ENCODE data around the gene ANKRD27. TPM values are rescaled to one million over a fixed set of nuclear protein-coding genes. Genes with fewer than 3 reads are reported as not detected.

Gene ANKRD27
- total and polyA plus RNA-seq, 10 of the 15 experiments (the other 5 are each of a cell fraction or from before 2014, with no cell fraction given): 2.8 to 49.9 (median 28.5) TPM

GRCh38 chr19:32674153-32674930, 638 bp downstream of the ANKRD27 start (continued):
- TF ChIP-seq, protein P1, sequence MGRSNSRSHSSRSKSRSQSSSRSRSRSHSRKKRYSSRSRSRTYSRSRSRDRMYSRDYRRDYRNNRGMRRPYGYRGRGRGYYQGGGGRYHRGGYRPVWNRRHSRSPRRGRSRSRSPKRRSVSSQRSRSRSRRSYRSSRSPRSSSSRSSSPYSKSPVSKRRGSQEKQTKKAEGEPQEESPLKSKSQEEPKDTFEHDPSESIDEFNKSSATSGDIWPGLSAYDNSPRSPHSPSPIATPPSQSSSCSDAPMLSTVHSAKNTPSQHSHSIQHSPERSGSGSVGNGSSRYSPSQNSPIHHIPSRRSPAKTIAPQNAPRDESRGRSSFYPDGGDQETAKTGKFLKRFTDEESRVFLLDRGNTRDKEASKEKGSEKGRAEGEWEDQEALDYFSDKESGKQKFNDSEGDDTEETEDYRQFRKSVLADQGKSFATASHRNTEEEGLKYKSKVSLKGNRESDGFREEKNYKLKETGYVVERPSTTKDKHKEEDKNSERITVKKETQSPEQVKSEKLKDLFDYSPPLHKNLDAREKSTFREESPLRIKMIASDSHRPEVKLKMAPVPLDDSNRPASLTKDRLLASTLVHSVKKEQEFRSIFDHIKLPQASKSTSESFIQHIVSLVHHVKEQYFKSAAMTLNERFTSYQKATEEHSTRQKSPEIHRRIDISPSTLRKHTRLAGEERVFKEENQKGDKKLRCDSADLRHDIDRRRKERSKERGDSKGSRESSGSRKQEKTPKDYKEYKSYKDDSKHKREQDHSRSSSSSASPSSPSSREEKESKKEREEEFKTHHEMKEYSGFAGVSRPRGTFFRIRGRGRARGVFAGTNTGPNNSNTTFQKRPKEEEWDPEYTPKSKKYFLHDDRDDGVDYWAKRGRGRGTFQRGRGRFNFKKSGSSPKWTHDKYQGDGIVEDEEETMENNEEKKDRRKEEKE (IDR thresholded peaks at IDR 0.05): no peak

DNA sequence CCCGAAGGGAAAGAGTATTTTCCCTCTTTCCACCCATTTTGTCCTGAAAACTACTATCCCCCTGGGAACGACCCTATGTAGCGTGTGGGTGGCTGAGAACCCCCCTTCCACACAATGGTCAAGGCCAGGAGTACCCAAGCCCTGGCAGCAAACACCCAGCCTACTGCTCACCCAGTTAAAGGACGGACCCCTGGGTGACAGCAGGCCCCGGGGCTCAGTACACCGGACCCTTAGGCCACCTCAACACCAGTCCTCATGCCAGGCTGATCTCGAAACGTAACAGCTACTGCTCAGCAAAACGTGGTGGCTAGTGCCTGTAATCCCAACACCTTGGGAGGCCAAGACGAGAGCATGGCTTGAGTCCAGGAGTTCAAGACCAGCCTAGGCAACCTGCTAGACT, 1.4 kb downstream of the ANKRD27 start:
- SMC1A ChIA-PET (ENCODE audit: uncharacterized antibody, unreplicated experiment): interaction anchor here (0.7 to 1.0 kb wide), 2 partner anchors 18 to 332 kb away, joined by 3 read pairs; partner anchors contain the start of gene NUDT19
- Histone ChIP-seq H3K79me2 (ENCODE audit: control insufficient read depth, insufficient read depth, low read length) (peaks cover 41% of the 10 kb centered on the region), H2AFZ (ENCODE audit: control insufficient read depth, low read depth, low read length) (no peak overlapping the region), H3K4me1 (ENCODE audit: control insufficient read depth, insufficient read depth, low read length) (peaks cover 20% of the 10 kb centered on the region), H3K4me3 (peak overlapping the region; percentile 83), H3K27me3 (replicated peaks in 1 of 2; ENCODE audit: control insufficient read depth in 2 of 2, insufficient read depth in 2 of 2, low read length in 1 of 2) (peaks cover 2 to 7% of the 10 kb centered on the region in 2 experiments; a peak in 3 of 4 replicates), H3K9me3 (replicated peaks; ENCODE audit: control insufficient read depth, insufficient read depth, low read length) (no peaks in the 10 kb centered on the region; the same call in 2 of the 3 replicates), H3K4me2 (ENCODE audit: control insufficient read depth, insufficient read depth) (peak overlapping the region; percentile 85), H3K27ac (ENCODE audit: control insufficient read depth, insufficient read depth) (no peak overlapping the region), H3K36me3 (ENCODE audit: control insufficient read depth in 2 of 2, insufficient read depth in 2 of 2, low read length in 1 of 2) (no peaks in the 10 kb centered on the region; a peak in 1 of 4 replicates), H3K9ac (ENCODE audit: control insufficient read depth, insufficient read depth, low read length) (peak overlapping the region; percentile 77; the same call in 1 of the 2 replicates), H4K20me1 (ENCODE audit: control insufficient read depth, insufficient read depth) (0 out of 2 replicates have a peak, but pooled peaks cover 2% of the 10 kb centered on the region)
- no TSS peak for BruUV-seq (replicated peaks)
- in situ Hi-C loops (cut with MboI) (no loop called here), intact Hi-C loops (cut with micrococcal nuclease; ENCODE audit: unreplicated experiment) (no loop called here)
- CTCF ChIA-PET: interaction anchor here (0.7 kb wide), 1 partner anchor 14 kb away, joined by 4 read pairs; no protein-coding TSS in a partner anchor
- DNase-seq (ENCODE audit: low read depth, low spot score) (no peak), ATAC-seq (no peak), FAIRE-seq (no peak)
- RAD21 ChIA-PET (ENCODE audit: unreplicated experiment): no interaction called here
- 75% methylated on average over 10 of the region's 10 CpGs for WGBS (ENCODE audit: insufficient coverage, insufficient replicate concordance, low lambda C conversion rate, missing lambda C conversion rate)
- POLR2A ChIA-PET: interaction anchor here (0.6 kb wide), 1 partner anchor 74 kb away, joined by 3 read pairs; no protein-coding TSS in a partner anchor
- no peak for TF ChIP-seq NFIC (IDR thresholded peaks at IDR 0.05; ENCODE audit: low read depth, low read length)
- no peak for TF ChIP-seq ZBTB40 (IDR thresholded peaks at IDR 0.05; ENCODE audit: borderline replicate concordance)
- TF ChIP-seq, protein P2, sequence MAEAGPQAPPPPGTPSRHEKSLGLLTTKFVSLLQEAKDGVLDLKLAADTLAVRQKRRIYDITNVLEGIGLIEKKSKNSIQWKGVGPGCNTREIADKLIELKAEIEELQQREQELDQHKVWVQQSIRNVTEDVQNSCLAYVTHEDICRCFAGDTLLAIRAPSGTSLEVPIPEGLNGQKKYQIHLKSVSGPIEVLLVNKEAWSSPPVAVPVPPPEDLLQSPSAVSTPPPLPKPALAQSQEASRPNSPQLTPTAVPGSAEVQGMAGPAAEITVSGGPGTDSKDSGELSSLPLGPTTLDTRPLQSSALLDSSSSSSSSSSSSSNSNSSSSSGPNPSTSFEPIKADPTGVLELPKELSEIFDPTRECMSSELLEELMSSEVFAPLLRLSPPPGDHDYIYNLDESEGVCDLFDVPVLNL (IDR thresholded peaks at IDR 0.05; ENCODE audit: low read depth, low read length): no peak
- no peak for TF ChIP-seq SKIL (IDR thresholded peaks at IDR 0.05; ENCODE audit: low read depth, poor library complexity, severe bottlenecking)

All from GM12878 (cell line).